ENCODE data around the gene LUZP2. TPM values are rescaled to one million over a fixed set of nuclear protein-coding genes. Genes with fewer than 3 reads are reported as not detected.

Gene LUZP2
- total RNA-seq, 1 experiment from 2014 or later = not detected

GRCh38 chr11:24781288-24781687 lies 284.4 kb downstream of the LUZP2 start:
- Histone ChIP-seq H3K9me3 (no peaks in the 10 kb centered on the region), H3K4me3 (ENCODE audit: low read depth, low read length) (no peak overlapping the region), H3K4me1 (no peaks in the 10 kb centered on the region), H3K27me3 (replicated peaks; ENCODE audit: control insufficient read depth, insufficient read depth, low read length) (no peaks in the 10 kb centered on the region), H3K36me3 (ENCODE audit: control insufficient read depth, insufficient read depth, low read length) (no peaks in the 10 kb centered on the region)
- CTCF ChIA-PET = no interaction called here
- POLR2A ChIA-PET = no interaction called here
- no peaks in the 10 kb centered on the region for H3K9me3 Mint-ChIP-seq (ENCODE audit: unreplicated experiment)
- DNase-seq = no peak
- no peak overlapping the region for H3K27ac Mint-ChIP-seq (ENCODE audit: unreplicated experiment)
- H3K4me3 Mint-ChIP-seq (ENCODE audit: unreplicated experiment) = no peak overlapping the region
- intact Hi-C loops (cut with micrococcal nuclease; ENCODE audit: unreplicated experiment) = no loop called here
- H3K27me3 Mint-ChIP-seq (ENCODE audit: insufficient read depth, unreplicated experiment) = peaks cover 2% of the 10 kb centered on the region
- TF ChIP-seq CTCF (IDR thresholded peaks at IDR 0.05; ENCODE audit: insufficient read depth in 1 of 2, low read depth in 1 of 2, low read length in 1 of 2, severe bottlenecking in 1 of 2, unreplicated experiment in 1 of 2) = peak; percentile 7 to 24
- H3K36me3 Mint-ChIP-seq (ENCODE audit: insufficient read depth, unreplicated experiment) = no peaks in the 10 kb centered on the region
- H3K4me1 Mint-ChIP-seq (ENCODE audit: low read depth, unreplicated experiment) = no peaks in the 10 kb centered on the region
- no TSS peak for BruUV-seq (replicated peaks)

GRCh38 chr11:24793479-24793878 lies 296.6 kb downstream of the LUZP2 start:
- Histone ChIP-seq H3K36me3 (ENCODE audit: control insufficient read depth, insufficient read depth, low read length) (no peaks in the 10 kb centered on the region), H3K27me3 (replicated peaks; ENCODE audit: control insufficient read depth, insufficient read depth, low read length) (no peaks in the 10 kb centered on the region), H3K4me3 (ENCODE audit: low read depth, low read length) (no peak overlapping the region), H3K4me1 (no peaks in the 10 kb centered on the region), H3K9me3 (no peaks in the 10 kb centered on the region)
- no peak for TF ChIP-seq CTCF (IDR thresholded peaks at IDR 0.05; ENCODE audit: insufficient read depth in 1 of 2, low read depth in 1 of 2, low read length in 1 of 2, severe bottlenecking in 1 of 2, unreplicated experiment in 1 of 2)
- CTCF ChIA-PET = no interaction called here
- H3K9me3 Mint-ChIP-seq (ENCODE audit: unreplicated experiment) = no peaks in the 10 kb centered on the region
- H3K4me1 Mint-ChIP-seq (ENCODE audit: low read depth, unreplicated experiment) = no peaks in the 10 kb centered on the region
- no peaks in the 10 kb centered on the region for H3K27me3 Mint-ChIP-seq (ENCODE audit: insufficient read depth, unreplicated experiment)
- intact Hi-C loops (cut with micrococcal nuclease; ENCODE audit: unreplicated experiment) = no loop called here
- no peak overlapping the region for H3K27ac Mint-ChIP-seq (ENCODE audit: unreplicated experiment)
- POLR2A ChIA-PET = no interaction called here
- no peak overlapping the region for H3K4me3 Mint-ChIP-seq (ENCODE audit: unreplicated experiment)
- no TSS peak for BruUV-seq (replicated peaks)
- no peak for DNase-seq
- no peaks in the 10 kb centered on the region for H3K36me3 Mint-ChIP-seq (ENCODE audit: insufficient read depth, unreplicated experiment)

GRCh38 chr11:24794064-24794463 lies 297.2 kb downstream of the LUZP2 start:
- DNase-seq = no peak
- TF ChIP-seq CTCF (IDR thresholded peaks at IDR 0.05; ENCODE audit: insufficient read depth in 1 of 2, low read depth in 1 of 2, low read length in 1 of 2, severe bottlenecking in 1 of 2, unreplicated experiment in 1 of 2) = no peak
- H3K27me3 Mint-ChIP-seq (ENCODE audit: insufficient read depth, unreplicated experiment) = no peaks in the 10 kb centered on the region
- Histone ChIP-seq H3K4me3 (ENCODE audit: low read depth, low read length) (no peak overlapping the region), H3K27me3 (replicated peaks; ENCODE audit: control insufficient read depth, insufficient read depth, low read length) (no peaks in the 10 kb centered on the region), H3K4me1 (no peaks in the 10 kb centered on the region), H3K36me3 (ENCODE audit: control insufficient read depth, insufficient read depth, low read length) (no peaks in the 10 kb centered on the region), H3K9me3 (no peaks in the 10 kb centered on the region)
- H3K9me3 Mint-ChIP-seq (ENCODE audit: unreplicated experiment) = no peaks in the 10 kb centered on the region
- ChIA-PET POLR2A (no interaction called here), CTCF (no interaction called here)
- H3K27ac Mint-ChIP-seq (ENCODE audit: unreplicated experiment) = no peak overlapping the region
- no peaks in the 10 kb centered on the region for H3K36me3 Mint-ChIP-seq (ENCODE audit: insufficient read depth, unreplicated experiment)
- no TSS peak for BruUV-seq (replicated peaks)
- H3K4me3 Mint-ChIP-seq (ENCODE audit: unreplicated experiment) = no peak overlapping the region
- H3K4me1 Mint-ChIP-seq (ENCODE audit: low read depth, unreplicated experiment) = no peaks in the 10 kb centered on the region
- intact Hi-C loops (cut with micrococcal nuclease; ENCODE audit: unreplicated experiment) = no loop called here

Measured in Caco-2 (cell line).